ENCODE measurements around the gene TFB2M. TPM values are rescaled to one million over a fixed set of nuclear protein-coding genes. Genes with fewer than 3 reads are reported as not detected.

TFB2M gene
- total RNA-seq, 2 donors from 2014 or later, result 5.9 to 6.5 TPM

- no peak overlapping the region for H3K27ac ChIP-seq
- no peak for TF ChIP-seq CTCF (IDR thresholded peaks at IDR 0.05)
- H3K4me3 ChIP-seq, result no peak overlapping the region
- H3K36me3 ChIP-seq, result no peaks in the 10 kb centered on the region
- no peaks in the 10 kb centered on the region for H3K27me3 ChIP-seq (replicated peaks; ENCODE audit: insufficient read depth)
- no peak for DNase-seq (ENCODE audit: low spot score)
- peaks cover 24% of the 10 kb centered on the region for H3K9me3 ChIP-seq
- ATAC-seq (ENCODE audit: insufficient number of reproducible peaks, low FRiP score, low read depth), result no peak
- peaks cover 0 to 4% of the 10 kb centered on the region in 2 donors for H3K4me1 ChIP-seq (ENCODE audit: control insufficient read depth in 1 of 2, low read depth in 2 of 2)
These were observed 53.8 kb downstream of the TFB2M start for GRCh38 chr1:246512230-246512629.

- H3K36me3 ChIP-seq, result no peaks in the 10 kb centered on the region
- no peaks in the 10 kb centered on the region for H3K27me3 ChIP-seq (replicated peaks; ENCODE audit: insufficient read depth)
- no peak overlapping the region for H3K27ac ChIP-seq
- TF ChIP-seq CTCF (IDR thresholded peaks at IDR 0.05), result no peak
- DNase-seq (ENCODE audit: low spot score), result no peak
- peaks cover 0 to 9% of the 10 kb centered on the region in 2 donors for H3K4me1 ChIP-seq (ENCODE audit: control insufficient read depth in 1 of 2, low read depth in 2 of 2)
- H3K9me3 ChIP-seq, result peaks cover 20% of the 10 kb centered on the region
- no peak overlapping the region for H3K4me3 ChIP-seq
- ATAC-seq (ENCODE audit: insufficient number of reproducible peaks, low FRiP score, low read depth), result no peak
These were observed 54.9 kb downstream of the TFB2M start for GRCh38 chr1:246511203-246511602.

GRCh38 chr1:246510147-246511030, 55.7 kb downstream of the TFB2M start:
- Histone ChIP-seq H3K36me3 (no peaks in the 10 kb centered on the region), H3K27ac (no peak overlapping the region), H3K4me3 (no peak overlapping the region), H3K4me1 (ENCODE audit: control insufficient read depth in 1 of 2, low read depth in 2 of 2) (peaks cover 0 to 17% of the 10 kb centered on the region in 2 donors), H3K27me3 (replicated peaks; ENCODE audit: insufficient read depth) (no peaks in the 10 kb centered on the region), H3K9me3 (peaks cover 13% of the 10 kb centered on the region)
- no peak for ATAC-seq (ENCODE audit: insufficient number of reproducible peaks, low FRiP score, low read depth)
- no peak for DNase-seq (ENCODE audit: low spot score)
- TF ChIP-seq CTCF (IDR thresholded peaks at IDR 0.05), result no peak

GRCh38 chr1:246508897-246509688, 57.0 kb downstream of the TFB2M start:
- no peak for ATAC-seq (ENCODE audit: insufficient number of reproducible peaks, low FRiP score, low read depth)
- no peaks in the 10 kb centered on the region for H3K27me3 ChIP-seq (replicated peaks; ENCODE audit: insufficient read depth)
- H3K27ac ChIP-seq, result no peak overlapping the region

More at GRCh38 chr1:246508897-246509688, 57.0 kb downstream of the TFB2M start:
- Histone ChIP-seq H3K36me3 (no peaks in the 10 kb centered on the region), H3K9me3 (peaks cover 1% of the 10 kb centered on the region), H3K4me3 (no peak overlapping the region), H3K4me1 (ENCODE audit: control insufficient read depth in 1 of 2, low read depth in 2 of 2) (peaks cover 0 to 17% of the 10 kb centered on the region in 2 donors)
- no peak for TF ChIP-seq CTCF (IDR thresholded peaks at IDR 0.05)
- no peak for DNase-seq (ENCODE audit: low spot score)

Data from thoracic aorta (tissue), 2 donors.